Measurements from ENCODE around the gene PTCH1.
A peak's percentile ranks its signal among the peaks of the same experiment; 100 is the strongest.

The PTCH1 gene

GRCh38 chr9:95450171-95451064 lies 66.4 kb downstream of the PTCH1 start:
- Histone ChIP-seq H3K4me3 (no peak overlapping the region), H3K27ac (peak overlapping the region in 1 of 21 experiments; percentile 24)

- Histone ChIP-seq H3K4me3 (no peak overlapping the region), H3K27ac (peak overlapping the region in 1 of 21 experiments; percentile 33)
Observed at GRCh38 chr9:95449016-95449415, 67.8 kb downstream of the PTCH1 start.

GRCh38 chr9:95447660-95448420 lies 68.9 kb downstream of the PTCH1 start:
- Histone ChIP-seq H3K27ac (peak overlapping the region in 1 of 21 experiments; percentile 65), H3K4me3 (no peak overlapping the region)

GRCh38 chr9:95446984-95447383 lies 69.8 kb downstream of the PTCH1 start:
- peak overlapping the region in 1 of 21 experiments; percentile 65 for H3K27ac ChIP-seq
- no peak overlapping the region for H3K4me3 ChIP-seq

- peak overlapping the region in 1 of 21 experiments; percentile 65 for H3K27ac ChIP-seq
- no peak overlapping the region for H3K4me3 ChIP-seq
Observed at GRCh38 chr9:95446259-95446658, 70.5 kb downstream of the PTCH1 start.

- no peak overlapping the region for H3K27ac ChIP-seq
- no peak overlapping the region for H3K4me3 ChIP-seq
Observed at GRCh38 chr9:95444160-95444559, 72.6 kb downstream of the PTCH1 start.

- Histone ChIP-seq H3K4me3 (no peak overlapping the region), H3K27ac (no peak overlapping the region)
Observed at GRCh38 chr9:95443301-95443700, 73.5 kb downstream of the PTCH1 start.

- Histone ChIP-seq H3K4me3 (no peak overlapping the region), H3K27ac (peak overlapping the region in 1 of 21 experiments; percentile 14)
Observed at GRCh38 chr9:95441081-95441480, 75.7 kb downstream of the PTCH1 start.

GRCh38 chr9:95440447-95440846 lies 76.3 kb downstream of the PTCH1 start:
- Histone ChIP-seq H3K27ac (peak overlapping the region in 1 of 21 experiments; percentile 14), H3K4me3 (no peak overlapping the region)

GRCh38 chr9:95438561-95439357 lies 78.0 kb downstream of the PTCH1 start:
- Histone ChIP-seq H3K27ac (no peak overlapping the region), H3K4me3 (no peak overlapping the region)

GRCh38 chr9:95437559-95437958 lies 79.2 kb downstream of the PTCH1 start:
- Histone ChIP-seq H3K27ac (no peak overlapping the region), H3K4me3 (no peak overlapping the region)

- Histone ChIP-seq H3K4me3 (no peak overlapping the region), H3K27ac (no peak overlapping the region)
Observed at GRCh38 chr9:95436416-95436815, 80.4 kb downstream of the PTCH1 start.

- Histone ChIP-seq H3K4me3 (no peak overlapping the region), H3K27ac (no peak overlapping the region)
Observed at GRCh38 chr9:95435074-95435728, 81.6 kb downstream of the PTCH1 start.

- H3K4me3 ChIP-seq = no peak overlapping the region
Observed at GRCh38 chr9:95434116-95435073, 82.4 kb downstream of the PTCH1 start.

GRCh38 chr9:95433096-95433819 lies 83.5 kb downstream of the PTCH1 start:
- no peak overlapping the region for H3K27ac ChIP-seq

More at GRCh38 chr9:95434116-95435073, 82.4 kb downstream of the PTCH1 start:
- H3K27ac ChIP-seq = no peak overlapping the region

GRCh38 chr9:95431286-95431685 lies 85.5 kb downstream of the PTCH1 start:
- Histone ChIP-seq H3K27ac (no peak overlapping the region), H3K4me3 (no peak overlapping the region)

More at GRCh38 chr9:95433096-95433819, 83.5 kb downstream of the PTCH1 start:
- H3K4me3 ChIP-seq = no peak overlapping the region

GRCh38 chr9:95429948-95430620 lies 86.7 kb downstream of the PTCH1 start:
- H3K4me3 ChIP-seq = no peak overlapping the region
- no peak overlapping the region for H3K27ac ChIP-seq

All from skin epidermis (tissue), 12 donors.